ENCODE data around the gene ANKRD22.

Gene ANKRD22

DNA sequence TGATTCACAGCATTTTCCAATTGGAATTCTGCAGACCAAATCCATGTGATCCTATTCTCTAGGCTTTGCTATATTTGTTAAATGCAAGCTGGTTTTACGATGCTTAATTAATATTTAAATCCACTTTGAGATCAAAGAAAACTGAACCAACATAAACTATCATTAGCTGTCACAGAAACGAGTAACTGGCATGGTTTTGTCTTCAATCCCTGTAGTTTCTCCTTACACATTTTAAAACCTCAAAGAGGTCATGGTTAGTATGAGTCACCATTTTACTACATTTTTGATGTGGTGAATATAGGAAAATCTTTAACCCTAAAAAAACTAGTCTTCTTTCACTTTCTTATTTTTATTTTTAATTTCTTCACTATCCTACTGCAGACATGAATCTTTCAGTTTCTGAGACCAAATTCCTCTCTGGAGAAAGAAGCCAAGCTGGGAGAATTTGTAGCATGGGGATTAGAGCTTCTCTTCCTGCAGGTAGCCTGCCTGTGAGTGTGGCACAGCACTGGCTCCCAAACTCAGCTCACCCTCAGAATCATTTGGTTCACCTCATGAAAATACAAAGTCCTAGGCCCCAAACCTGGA lies 57.8 kb downstream of the ANKRD22 start:
- Histone ChIP-seq H2AFZ (ENCODE audit: low read length) (no peak overlapping the region), H3K9me3 (replicated peaks; ENCODE audit: insufficient read depth, low read length) (no peaks in the 10 kb centered on the region), H3K27ac (ENCODE audit: low read length) (no peak overlapping the region), H3F3A (ENCODE audit: insufficient read depth, low read length) (no peaks in the 10 kb centered on the region), H3K9ac (ENCODE audit: low read length) (no peak overlapping the region), H4K20me1 (ENCODE audit: insufficient read depth, low read length) (no peaks in the 10 kb centered on the region), H3K9me2 (replicated peaks; ENCODE audit: insufficient read depth, low read length) (no peaks in the 10 kb centered on the region), H3K27me3 (replicated peaks; ENCODE audit: insufficient read depth, low read length) (no peaks in the 10 kb centered on the region), H3K4me1 (ENCODE audit: low read length) (peaks cover 6% of the 10 kb centered on the region; the same call in 1 of the 2 replicates), H3K4me3 (ENCODE audit: low read length) (no peak overlapping the region), H3K79me2 (ENCODE audit: low read length) (no peaks in the 10 kb centered on the region), H3K36me3 (replicated peaks; ENCODE audit: insufficient read depth, low read length) (no peaks in the 10 kb centered on the region), H3K4me2 (ENCODE audit: low read depth, low read length) (no peak overlapping the region)
- peak; percentile 39 for DNase-seq
- no peak for TF ChIP-seq EZH2 (optimal IDR thresholded peaks at IDR 0.05; ENCODE audit: low read depth, low read length)
- TF ChIP-seq, protein P1, sequence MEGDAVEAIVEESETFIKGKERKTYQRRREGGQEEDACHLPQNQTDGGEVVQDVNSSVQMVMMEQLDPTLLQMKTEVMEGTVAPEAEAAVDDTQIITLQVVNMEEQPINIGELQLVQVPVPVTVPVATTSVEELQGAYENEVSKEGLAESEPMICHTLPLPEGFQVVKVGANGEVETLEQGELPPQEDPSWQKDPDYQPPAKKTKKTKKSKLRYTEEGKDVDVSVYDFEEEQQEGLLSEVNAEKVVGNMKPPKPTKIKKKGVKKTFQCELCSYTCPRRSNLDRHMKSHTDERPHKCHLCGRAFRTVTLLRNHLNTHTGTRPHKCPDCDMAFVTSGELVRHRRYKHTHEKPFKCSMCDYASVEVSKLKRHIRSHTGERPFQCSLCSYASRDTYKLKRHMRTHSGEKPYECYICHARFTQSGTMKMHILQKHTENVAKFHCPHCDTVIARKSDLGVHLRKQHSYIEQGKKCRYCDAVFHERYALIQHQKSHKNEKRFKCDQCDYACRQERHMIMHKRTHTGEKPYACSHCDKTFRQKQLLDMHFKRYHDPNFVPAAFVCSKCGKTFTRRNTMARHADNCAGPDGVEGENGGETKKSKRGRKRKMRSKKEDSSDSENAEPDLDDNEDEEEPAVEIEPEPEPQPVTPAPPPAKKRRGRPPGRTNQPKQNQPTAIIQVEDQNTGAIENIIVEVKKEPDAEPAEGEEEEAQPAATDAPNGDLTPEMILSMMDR (IDR thresholded peaks at IDR 0.05; ENCODE audit: low read length) = no peak
- TF ChIP-seq EZH2phosphoT487 (IDR thresholded peaks at IDR 0.05; ENCODE audit: low read length) = no peak

DNA sequence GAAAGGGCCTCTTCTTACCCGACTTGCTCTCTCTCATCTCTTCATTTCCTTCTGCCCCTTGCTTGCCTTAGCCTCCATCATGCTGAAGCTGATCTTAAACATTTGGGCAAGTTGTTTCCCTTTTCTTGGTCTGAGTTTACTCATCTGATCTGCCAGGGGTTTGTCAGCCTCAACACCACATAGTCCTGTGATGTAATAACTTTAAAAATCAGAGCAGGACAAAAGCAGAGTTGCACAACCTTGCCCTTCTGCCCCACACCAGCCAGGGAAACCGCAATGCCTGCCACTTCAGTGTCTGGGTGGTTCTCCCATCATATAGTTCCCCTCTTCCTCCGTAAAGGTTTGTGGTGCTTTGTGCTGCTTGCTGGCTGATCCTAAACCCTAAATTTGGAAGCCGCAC lies 59.0 kb downstream of the ANKRD22 start:
- H3K4me3 ChIP-seq (ENCODE audit: low read length) = no peak overlapping the region
- H3K9me3 ChIP-seq (replicated peaks; ENCODE audit: insufficient read depth, low read length) = no peaks in the 10 kb centered on the region
- no peak overlapping the region for H3K4me2 ChIP-seq (ENCODE audit: low read depth, low read length)
- H3K79me2 ChIP-seq (ENCODE audit: low read length) = no peaks in the 10 kb centered on the region
- DNase-seq = no peak
- no peaks in the 10 kb centered on the region for H4K20me1 ChIP-seq (ENCODE audit: insufficient read depth, low read length)
- H3K4me1 ChIP-seq (ENCODE audit: low read length) = peaks cover 6% of the 10 kb centered on the region; the same call in 1 of the 2 replicates
- TF ChIP-seq EZH2phosphoT487 (IDR thresholded peaks at IDR 0.05; ENCODE audit: low read length) (no peak), EZH2 (optimal IDR thresholded peaks at IDR 0.05; ENCODE audit: low read depth, low read length) (no peak)
- TF ChIP-seq, protein P1 (IDR thresholded peaks at IDR 0.05; ENCODE audit: low read length) = no peak
- no peaks in the 10 kb centered on the region for H3F3A ChIP-seq (ENCODE audit: insufficient read depth, low read length)
- no peak overlapping the region for H3K9ac ChIP-seq (ENCODE audit: low read length)
- H3K27me3 ChIP-seq (replicated peaks; ENCODE audit: insufficient read depth, low read length) = no peaks in the 10 kb centered on the region
- H3K27ac ChIP-seq (ENCODE audit: low read length) = no peak overlapping the region
- H3K36me3 ChIP-seq (replicated peaks; ENCODE audit: insufficient read depth, low read length) = no peaks in the 10 kb centered on the region
- no peak overlapping the region for H2AFZ ChIP-seq (ENCODE audit: low read length)
- H3K9me2 ChIP-seq (replicated peaks; ENCODE audit: insufficient read depth, low read length) = no peaks in the 10 kb centered on the region

DNA sequence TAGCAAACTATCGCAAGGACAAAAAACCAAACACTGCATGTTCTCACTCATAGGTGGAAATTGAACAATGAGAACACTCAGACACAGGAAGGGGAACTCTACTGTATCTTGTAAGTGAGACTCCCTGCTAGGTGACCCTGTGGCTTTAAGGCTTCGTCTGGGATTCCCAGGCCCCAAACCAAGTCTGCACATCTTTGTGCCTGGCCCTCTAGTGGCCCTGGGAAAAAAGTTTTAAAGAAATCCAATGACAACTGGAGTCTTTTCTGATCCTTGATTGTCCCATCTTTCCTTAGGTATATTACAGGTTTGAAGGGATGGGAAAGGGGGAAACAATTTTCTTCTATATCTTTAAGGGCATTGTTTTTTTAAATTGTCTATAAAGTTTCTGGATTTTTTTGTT lies 59.7 kb downstream of the ANKRD22 start:
- no peak overlapping the region for H3K9ac ChIP-seq (ENCODE audit: low read length)
- no peak for TF ChIP-seq EZH2 (optimal IDR thresholded peaks at IDR 0.05; ENCODE audit: low read depth, low read length)
- TF ChIP-seq, protein P1 (IDR thresholded peaks at IDR 0.05; ENCODE audit: low read length) = peak; percentile 56
- no peaks in the 10 kb centered on the region for H3K27me3 ChIP-seq (replicated peaks; ENCODE audit: insufficient read depth, low read length)
- H4K20me1 ChIP-seq (ENCODE audit: insufficient read depth, low read length) = no peaks in the 10 kb centered on the region
- no peak overlapping the region for H3K27ac ChIP-seq (ENCODE audit: low read length)
- H3F3A ChIP-seq (ENCODE audit: insufficient read depth, low read length) = no peaks in the 10 kb centered on the region
- no peak overlapping the region for H3K4me3 ChIP-seq (ENCODE audit: low read length)
- H3K4me1 ChIP-seq (ENCODE audit: low read length) = peaks cover 6% of the 10 kb centered on the region; the same call in 1 of the 2 replicates
- H3K9me2 ChIP-seq (replicated peaks; ENCODE audit: insufficient read depth, low read length) = no peaks in the 10 kb centered on the region
- H3K9me3 ChIP-seq (replicated peaks; ENCODE audit: insufficient read depth, low read length) = no peaks in the 10 kb centered on the region
- H3K79me2 ChIP-seq (ENCODE audit: low read length) = no peaks in the 10 kb centered on the region
- peak; percentile 52 for DNase-seq
- no peak overlapping the region for H3K4me2 ChIP-seq (ENCODE audit: low read depth, low read length)
- no peak overlapping the region for H2AFZ ChIP-seq (ENCODE audit: low read length)
- H3K36me3 ChIP-seq (replicated peaks; ENCODE audit: insufficient read depth, low read length) = no peaks in the 10 kb centered on the region
